OCI-M1 (cell line): ENCODE measurements around the gene MPV17.
A peak's percentile ranks its signal among the peaks of the same experiment; 100 is the strongest.
"Not testable (repeated sequence)": the region's sequence is repeated elsewhere in the genome, so short reads cannot be mapped to it uniquely, and the experiment has no call there.

Source experiments
- DNase-seq: peaks from one replicate; lab custom pipeline; 2025; lab: John Stamatoyannopoulos, UW

MPV17 gene

DNA sequence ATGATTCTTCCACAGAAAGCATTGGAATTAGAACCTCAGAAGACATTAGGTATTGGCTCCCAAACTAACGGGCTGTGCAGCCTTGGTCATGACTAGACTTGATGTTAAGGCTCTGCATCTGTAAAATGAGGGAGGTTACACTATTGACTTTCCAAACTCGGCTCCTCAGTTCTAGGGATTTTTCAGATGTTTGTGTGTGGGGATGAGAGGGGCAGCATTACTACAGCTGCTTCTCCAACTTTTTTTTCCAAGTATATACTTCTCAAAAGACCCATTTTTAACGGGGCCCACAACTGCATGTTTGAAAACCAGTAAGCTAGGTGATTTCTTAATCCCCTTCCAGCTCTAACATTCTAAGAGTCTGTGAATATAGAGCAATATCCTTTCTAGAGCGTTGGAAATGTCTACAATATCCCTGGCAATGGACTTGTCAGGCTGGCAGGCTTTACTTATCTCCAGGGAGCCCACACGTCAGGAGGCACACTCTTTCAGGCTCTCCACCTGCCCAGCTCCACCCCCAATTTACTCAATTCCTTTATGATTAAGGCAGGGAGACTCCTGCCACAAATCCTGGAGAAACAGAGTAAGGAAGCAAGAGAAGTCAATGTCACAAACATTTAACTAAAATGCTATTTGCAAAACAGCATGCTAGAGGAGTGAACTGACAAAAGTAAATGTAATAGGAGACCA lies 844 bp upstream of the MPV17 start:
- peak; percentile 40 for DNase-seq

DNA sequence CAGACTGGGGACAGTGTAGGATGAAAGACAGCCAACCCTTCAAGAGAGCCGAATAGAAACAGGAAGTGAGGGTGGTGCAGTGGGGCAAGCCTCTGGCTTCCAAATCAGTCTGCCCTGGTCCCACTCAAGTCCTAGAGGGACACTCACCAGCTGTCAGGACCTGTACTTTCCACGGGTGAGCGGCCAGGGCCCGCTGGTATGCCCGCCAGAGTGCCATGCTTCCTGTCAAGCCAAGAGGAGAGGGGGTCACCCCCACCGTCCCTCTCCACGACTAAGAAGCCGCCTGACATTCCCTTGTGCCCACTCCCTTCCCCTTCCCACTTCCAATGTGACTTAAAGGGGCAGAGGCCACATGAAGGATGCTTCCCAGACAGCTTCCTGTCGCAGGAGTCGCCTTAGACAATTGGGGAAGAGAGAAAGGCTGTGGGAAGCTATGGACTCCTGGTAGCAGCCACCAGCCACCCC lies 564 bp downstream of the MPV17 start:
- peak; percentile 36 for DNase-seq

DNA sequence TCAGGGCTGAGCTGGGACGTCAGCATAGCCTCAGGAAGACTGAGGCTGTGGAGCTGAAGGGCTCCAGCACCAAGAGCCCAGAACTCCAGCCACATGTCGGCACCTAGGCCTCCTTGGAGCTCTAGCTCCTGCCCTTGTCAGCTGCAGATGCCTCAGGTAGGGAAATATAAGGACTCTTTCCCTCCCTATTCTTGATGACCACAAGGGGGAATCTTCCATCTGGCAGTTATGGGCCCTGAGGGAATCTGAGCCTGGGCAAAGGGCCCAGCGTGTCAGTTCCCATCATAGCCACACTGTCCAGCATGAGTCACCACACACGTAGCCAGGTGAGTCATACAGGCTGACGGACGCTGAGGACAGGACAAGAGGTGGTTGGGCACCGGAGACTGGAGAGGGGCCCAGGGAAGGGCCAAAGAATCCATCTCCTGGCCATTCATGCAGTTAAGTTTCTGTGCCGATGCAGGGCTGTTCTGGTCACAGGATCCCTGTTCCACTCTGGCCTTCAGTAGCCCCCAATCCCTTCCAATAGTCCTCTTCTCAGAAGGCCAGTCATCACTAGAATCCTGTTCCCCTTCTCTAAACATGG lies 1.8 kb downstream of the MPV17 start:
- DNase-seq = peak; percentile 33

DNA sequence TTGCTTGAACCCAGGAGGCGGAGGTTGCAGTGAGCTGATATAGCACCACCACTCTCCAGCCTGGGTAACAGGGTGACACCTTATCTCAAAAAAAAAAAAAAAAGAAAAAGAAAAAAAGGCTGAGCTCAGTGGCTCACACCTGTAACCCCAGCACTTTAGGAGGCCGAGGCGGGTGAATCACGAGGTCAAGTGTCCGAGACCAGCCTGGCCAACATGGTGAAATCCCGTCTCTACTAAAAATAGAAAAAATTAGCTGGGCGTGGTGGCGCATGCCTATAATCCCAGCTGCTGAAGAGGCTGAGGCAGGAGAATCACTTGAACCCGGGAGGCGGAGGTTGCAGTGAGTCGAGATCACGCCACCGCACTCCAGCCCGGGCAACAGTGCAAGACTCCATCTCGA lies 3.1 kb downstream of the MPV17 start:
- DNase-seq = not testable (repeated sequence)

GRCh38 chr2:27316655-27317412 lies 6.1 kb downstream of the MPV17 start:
- DNase-seq = no peak

- DNase-seq = no peak
Measured at GRCh38 chr2:27315122-27315521, 7.8 kb downstream of the MPV17 start.

DNA sequence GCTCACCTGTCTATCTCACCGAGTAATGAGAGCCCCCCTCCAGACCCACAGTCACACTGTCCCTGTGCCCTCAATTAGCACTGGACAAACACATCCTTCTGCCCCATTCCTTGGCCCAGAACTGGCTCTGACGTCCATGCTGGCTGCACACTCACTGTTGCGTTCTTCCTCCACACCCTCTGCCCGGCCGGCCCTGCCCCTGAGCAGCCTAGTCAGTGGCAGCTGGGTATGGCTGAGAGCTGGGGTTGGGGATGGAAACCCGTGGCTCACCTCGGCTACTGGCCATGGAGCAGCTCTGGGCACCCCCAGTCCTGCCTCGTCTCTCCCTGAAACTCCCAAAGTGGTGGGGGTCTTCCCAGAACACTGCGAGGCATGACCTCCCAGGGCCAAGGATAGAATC lies 8.2 kb downstream of the MPV17 start:
- DNase-seq = no peak

DNA sequence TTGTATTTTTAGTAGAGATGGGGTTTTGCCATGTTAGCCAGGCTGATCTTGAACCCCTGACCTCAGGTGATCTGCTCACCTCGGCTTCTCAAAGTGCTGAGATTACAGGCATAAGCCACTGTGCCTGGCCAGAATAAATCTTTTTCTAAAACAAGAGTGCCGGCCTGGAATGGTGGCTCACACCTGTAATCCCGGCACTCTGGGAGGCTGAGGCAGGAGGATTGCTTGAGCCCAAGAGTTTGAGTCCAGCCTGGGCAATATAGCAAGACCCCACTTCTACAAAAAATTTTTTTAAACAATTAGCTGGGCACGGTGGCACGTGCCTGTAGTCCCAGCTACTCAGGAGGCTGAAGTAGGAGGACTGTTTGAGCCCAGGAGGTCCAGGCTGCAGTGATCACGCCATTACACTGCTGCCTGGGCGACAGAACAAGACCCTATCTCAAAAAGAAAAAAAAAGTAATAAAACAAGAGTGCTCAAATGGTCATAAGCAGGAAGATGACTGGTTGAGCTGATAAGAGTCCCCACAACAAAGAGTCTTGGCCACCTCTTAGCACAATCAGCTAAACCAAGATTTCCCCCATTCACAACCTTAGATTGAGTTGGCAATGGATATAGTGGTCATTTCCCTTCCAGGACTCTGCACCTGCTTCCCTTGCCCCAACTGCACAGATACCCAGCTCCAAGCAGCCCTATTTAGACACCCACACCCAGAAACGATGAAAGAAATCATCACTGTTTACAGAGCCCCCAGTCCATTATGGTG lies 8.8 kb downstream of the MPV17 start:
- no peak for DNase-seq

DNA sequence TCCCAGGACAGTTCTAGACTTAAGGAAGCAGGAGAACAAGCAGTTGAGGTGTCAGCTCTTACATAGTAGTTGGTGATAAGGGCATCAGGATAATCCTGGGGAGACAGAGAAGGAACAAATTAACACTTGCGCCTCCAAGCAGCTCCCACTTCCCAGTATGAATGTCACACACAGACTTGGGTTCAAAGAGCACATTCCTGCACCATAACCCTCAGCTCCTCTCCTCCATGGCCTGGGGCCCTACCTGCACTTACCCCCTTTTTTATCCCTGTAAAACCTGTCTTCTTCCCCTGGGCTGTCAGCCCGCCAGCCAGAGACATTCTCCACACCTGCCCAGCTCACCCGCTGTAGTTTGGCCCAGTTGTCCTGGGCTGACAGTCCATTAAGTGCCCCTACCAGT lies 10.7 kb downstream of the MPV17 start:
- DNase-seq = no peak

DNA sequence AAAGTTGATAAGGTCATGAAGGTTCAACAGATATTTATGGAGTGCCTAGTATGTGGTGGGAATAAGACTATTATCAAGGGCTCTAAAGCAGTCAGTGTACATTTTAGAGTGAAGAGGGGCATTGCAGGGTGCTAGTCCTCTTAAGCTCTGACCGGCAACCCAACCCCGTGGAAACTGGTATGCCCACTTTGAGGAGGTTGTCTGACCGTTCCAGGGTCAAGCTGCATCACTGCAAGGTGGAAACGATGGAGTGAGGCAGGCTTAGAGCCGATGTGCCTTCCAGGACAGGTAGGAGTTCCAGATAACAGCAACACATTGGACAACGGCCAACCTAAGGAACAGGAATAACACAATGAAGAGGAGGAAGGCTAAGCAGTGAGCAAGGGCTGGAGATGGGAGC lies 13.2 kb downstream of the MPV17 start:
- DNase-seq = no peak

DNA sequence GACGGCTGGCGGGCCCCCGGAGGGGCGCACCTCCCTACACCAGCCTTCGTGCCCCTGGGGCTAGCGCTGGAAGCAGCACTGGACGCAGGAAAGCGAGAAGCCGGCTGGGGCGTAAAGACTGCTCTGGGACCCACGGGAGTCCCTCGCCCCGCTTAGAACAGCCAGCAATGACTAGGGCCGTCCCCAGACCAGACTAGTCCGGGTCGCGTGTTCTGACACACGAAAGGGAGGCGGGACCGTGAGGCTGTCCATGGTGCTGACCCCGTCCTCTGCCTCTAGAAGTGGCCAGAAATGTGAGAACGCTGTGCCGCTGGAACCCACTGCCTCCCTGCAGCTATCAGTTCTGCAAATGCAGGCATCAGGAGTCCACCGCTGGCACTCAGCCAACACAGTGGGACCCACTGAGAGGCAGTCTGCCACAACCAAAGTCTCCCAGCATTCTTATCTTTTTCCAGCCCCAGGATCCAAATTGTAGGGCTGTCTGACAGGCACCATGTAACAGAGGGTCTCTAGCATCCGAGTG lies 14.5 kb downstream of the MPV17 start, which contains the start of gene UCN:
TSS of gene UCN (minus strand) at position 87 of the 523 bp plus-strand sequence. CDS start 550 bp downstream, outside the sequence.
- DNase-seq = no peak

- no peak for DNase-seq
Measured at GRCh38 chr2:27307545-27308358, 15.1 kb downstream of the MPV17 start.

GRCh38 chr2:27307287-27307544 lies 15.7 kb downstream of the MPV17 start:
- DNase-seq = no peak

- DNase-seq = no peak
Measured at GRCh38 chr2:27306573-27307286, 16.2 kb downstream of the MPV17 start.

GRCh38 chr2:27306136-27306535 lies 16.8 kb downstream of the MPV17 start:
- DNase-seq = no peak

DNA sequence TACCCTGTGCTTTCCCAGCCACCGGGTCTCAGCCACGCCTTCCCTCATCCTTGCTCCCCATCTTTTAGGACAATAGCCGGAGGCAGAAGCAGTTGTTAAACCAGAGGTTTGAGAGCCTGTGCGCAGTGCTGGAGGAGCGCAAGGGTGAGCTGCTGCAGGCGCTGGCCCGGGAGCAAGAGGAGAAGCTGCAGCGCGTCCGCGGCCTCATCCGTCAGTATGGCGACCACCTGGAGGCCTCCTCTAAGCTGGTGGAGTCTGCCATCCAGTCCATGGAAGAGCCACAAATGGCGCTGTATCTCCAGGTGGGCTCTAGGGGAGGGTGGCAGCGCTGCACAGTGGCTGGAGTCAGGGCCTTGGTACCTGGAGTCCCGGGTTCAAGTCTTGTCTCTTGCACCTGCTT lies 17.4 kb downstream of the MPV17 start:
- no peak for DNase-seq

GRCh38 chr2:27304488-27305240 lies 18.2 kb downstream of the MPV17 start:
- DNase-seq = no peak

DNA sequence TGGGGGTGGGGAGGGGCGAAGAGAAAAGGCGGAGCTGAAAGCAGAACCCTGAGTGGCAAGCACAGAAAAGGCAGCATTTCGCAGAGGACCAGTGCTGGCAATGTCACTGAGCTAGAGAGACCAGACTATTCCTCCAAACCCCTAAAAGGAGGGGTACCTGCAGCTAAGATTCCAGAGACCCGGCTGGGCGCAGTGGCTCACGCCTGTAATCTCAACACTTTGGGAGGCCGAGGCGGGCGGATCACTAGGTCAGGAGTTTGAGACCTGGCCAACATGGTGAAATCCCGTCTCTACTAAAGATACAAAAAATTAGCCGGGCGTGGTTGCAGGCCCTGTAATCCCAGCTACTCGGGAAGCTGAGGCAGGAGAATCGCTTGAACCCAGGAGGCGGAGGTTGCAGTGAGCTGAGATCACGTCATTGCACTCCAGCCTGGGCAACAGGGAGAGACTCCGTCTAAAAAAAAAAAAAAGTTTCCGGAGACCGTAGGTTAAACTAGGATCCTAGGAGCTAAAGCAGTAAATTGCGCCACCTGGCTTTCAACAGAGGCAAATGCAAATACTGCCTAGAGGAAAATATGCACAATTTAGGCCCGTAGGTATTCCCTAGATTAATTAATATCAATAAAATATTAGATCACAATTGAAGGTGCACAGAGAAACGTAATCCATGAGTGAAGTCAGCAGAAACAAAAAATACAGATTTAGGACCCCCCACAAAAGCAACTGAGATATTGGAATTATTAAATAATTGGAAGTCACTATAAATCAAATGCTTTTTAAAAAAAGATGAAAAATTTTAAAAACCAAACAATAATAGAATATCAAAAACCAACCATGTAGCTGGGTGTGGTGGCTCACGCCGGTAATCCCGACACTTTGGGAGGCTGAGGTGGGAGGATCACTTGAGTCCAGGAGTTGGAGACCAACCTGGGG lies 19.5 kb downstream of the MPV17 start:
- DNase-seq = peak; percentile 88

GRCh38 chr2:27300606-27301005 lies 22.3 kb downstream of the MPV17 start:
- not testable (repeated sequence) for DNase-seq
